HG02678 (cell line): ENCODE results near the gene CPA1.

ENCODE experiments used
- ATAC-seq: cut with Tn5 transposase; IDR thresholded peaks from one replicate; pipeline ENCODE4 v1.9.1; 2021; ENCODE audit warnings: mild to moderate bottlenecking, moderate library complexity; ENCODE audit not compliant: unreplicated experiment

CPA1 gene

GRCh38 chr7:130393841-130394411, 13.6 kb downstream of the CPA1 start:
- no peak for ATAC-seq

DNA sequence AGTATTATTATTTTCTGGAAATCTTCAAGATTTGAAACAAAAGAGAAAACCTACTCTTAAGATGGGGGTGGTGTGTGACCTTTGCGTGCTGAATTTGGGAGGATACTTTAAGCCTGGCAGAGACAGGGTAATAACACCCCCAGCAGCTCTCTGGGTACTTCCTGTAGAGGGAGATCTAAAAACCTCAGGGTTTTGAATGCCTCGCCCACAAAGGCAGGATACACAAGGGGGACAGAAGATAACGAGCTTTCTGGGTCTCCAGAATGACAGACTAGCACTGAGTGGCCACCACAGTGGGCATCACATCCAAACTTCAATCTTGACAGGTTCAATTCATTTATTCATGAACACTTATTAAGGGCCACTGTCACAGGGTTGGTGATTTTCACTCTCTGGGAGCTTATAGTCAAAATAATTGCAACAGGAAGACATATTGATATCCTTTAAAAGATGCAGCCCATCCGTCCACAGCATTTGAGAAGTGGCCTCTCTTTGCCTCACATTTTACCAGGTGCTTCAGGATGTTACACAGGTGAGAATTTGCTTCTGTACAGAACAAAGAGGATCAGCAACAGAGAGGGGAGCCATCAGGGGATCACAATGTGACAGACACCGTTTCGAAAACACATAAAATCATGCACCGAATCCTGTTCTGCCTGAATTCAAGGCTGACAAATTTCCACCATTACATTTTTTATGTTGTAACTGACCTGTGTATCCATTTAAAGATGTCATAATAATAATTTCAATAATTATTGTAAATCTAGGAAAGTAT, 14.3 kb downstream of the CPA1 start:
- peak; percentile 43 for ATAC-seq

DNA sequence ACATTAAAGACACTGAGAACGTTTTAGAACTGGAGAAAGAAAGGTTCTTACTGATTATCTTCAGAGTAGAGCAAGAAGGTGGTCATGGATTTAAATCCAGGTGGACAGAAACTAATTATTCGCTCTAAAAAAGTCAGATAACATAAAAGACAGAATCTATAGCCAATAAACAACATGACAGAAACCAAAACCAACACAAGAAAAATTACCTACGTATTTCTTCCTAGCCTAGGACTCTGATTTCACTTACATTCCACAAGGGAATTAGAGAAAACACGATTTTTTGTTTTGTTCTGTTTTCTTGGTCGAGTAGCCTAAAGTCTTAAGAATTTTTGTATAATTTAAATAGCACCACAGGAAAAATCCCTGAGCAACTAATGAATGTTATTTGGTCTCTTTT, 15.1 kb downstream of the CPA1 start:
- ATAC-seq: no peak

GRCh38 chr7:130396109-130396508, 15.8 kb downstream of the CPA1 start:
- ATAC-seq: no peak

- no peak for ATAC-seq
These were observed 16.9 kb downstream of the CPA1 start for GRCh38 chr7:130397051-130397757.

DNA sequence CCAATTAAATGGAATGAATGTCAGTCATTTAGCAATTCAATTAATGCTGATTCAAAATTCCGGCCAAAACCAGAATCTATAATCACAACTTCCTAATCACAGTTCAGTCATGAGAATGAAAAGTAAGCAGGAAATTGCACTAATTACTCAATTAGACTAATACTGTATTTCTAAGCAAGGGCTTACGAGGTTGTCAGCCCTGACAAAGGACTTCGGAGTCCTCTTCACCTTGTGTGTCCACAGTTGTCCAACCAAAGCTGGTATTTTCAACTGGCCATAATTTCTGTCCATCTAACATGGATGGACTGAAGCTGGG, 17.4 kb downstream of the CPA1 start:
- no peak for ATAC-seq

GRCh38 chr7:130398526-130399090, 18.3 kb downstream of the CPA1 start:
- ATAC-seq: no peak

- no peak for ATAC-seq
These were observed 19.9 kb downstream of the CPA1 start for GRCh38 chr7:130400120-130400572.

DNA sequence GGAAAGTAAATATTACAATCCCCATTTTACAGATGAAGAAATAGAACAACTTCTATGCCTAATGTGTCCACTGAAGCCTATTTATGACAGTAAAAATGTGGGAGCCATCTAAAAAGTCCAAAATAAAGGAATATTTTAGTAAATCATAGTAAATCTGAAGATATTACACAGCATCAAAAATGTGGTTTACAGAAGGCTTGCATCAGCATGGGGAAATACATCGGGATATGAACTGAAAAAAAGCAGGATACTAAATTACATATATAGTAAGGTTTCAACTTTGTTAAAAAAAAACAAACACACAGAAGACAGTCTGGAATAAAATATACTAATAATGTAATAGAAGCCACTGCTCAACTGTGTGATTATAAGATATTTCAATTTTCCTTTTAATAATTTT, 20.8 kb downstream of the CPA1 start:
- ATAC-seq: no peak

- ATAC-seq: no peak
These were observed 21.3 kb downstream of the CPA1 start for GRCh38 chr7:130401578-130401977.

DNA sequence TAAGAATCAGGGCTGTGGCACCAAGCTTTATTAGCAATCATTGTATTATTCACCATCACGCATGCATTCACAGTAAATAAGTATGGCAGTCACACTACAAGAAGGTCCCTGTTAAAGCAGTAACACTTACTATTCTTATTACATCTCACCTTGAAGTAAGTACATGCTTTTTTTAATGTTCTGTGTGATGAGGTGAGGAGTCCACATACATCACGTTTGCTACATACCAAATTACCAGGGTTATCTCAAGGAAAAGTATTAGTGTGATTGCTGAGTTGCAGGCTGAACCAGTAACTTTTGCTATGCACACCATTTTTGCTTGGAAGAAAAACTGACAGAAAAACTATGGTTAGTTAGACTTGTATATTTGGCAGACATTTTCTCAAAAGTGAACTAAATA, 24.7 kb downstream of the CPA1 start:
- ATAC-seq: no peak

DNA sequence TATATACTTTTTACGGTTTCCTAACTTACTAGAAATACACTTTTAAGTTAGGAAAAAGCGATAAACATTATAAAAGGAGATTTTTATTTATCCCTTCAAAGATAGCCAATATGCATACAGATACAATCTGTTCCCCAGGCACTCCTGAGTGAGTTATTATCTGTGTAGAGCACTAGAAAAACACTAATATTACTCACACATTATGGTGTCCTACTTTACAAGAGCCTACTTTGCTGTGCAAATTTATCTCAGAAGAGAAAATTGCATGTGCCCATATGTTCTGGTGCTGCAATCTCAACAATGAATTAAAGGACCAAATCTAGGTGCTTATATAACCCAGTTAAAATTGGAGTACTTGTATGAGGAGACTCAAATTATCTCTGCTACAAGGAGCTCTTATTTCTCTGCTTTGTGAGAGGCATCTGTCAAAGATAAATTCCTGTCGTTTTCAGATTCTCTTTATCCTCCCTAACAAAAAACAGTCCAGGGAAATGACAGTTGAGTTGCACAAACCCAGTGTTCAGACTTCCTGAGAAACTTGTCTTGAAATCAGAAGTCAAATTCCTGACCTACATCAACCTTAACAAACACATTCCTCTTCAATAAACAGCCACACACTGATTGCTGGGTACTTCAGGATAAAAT, 28.9 kb downstream of the CPA1 start:
- no peak for ATAC-seq

- no peak for ATAC-seq
These were observed 29.4 kb downstream of the CPA1 start for GRCh38 chr7:130409712-130410072.

DNA sequence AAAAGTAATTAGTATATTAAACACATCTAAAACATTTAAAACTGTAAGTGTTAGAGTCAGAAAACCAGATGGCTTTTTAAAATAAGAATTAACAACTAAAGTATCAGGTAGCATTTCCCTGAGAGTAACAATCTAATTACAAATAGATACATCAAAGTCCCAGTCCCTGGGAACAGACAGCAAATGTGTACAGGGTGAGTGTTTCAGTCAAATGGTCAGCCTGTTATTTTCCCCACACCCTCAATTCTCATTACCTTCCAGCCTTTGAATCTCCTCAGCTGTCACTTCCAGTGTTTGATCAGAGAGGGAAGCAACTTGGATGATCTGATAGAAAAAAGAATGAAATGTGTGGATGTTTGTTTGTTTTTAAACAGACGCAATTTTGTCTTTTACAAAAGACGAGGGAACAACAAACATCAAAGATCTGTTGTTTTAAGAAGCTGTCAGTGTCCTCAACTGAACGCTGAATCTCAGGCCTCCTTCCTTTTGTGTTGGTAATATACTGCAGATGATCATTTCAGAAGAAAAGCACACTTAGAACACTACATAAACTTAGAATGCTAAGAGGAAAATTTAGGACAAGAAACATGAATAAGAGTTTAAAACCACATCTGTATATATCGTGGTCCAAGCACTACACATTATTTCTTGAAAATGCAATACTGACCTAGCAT, 30.7 kb downstream of the CPA1 start:
- ATAC-seq: no peak

- no peak for ATAC-seq
These were observed 32.9 kb downstream of the CPA1 start for GRCh38 chr7:130413201-130413600.

DNA sequence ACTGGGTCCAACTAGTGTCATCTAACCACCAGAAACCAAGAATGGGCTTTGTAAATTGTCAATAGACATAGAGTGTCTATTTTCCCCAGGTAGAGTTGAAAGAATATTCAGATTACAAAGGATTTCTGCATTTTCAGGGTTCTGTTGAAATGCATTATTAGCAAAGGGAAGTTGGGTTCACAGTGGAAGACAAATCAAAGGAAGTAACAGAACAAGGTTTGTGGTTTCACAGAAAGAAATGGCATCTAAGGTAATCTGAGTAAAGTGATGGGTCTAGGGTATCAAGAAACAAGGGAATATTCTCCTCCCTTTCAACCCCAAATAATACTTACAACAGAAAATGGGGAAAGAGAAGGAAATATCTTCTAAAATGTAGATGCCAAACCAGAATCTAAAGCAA, 34.7 kb downstream of the CPA1 start:
- no peak for ATAC-seq

DNA sequence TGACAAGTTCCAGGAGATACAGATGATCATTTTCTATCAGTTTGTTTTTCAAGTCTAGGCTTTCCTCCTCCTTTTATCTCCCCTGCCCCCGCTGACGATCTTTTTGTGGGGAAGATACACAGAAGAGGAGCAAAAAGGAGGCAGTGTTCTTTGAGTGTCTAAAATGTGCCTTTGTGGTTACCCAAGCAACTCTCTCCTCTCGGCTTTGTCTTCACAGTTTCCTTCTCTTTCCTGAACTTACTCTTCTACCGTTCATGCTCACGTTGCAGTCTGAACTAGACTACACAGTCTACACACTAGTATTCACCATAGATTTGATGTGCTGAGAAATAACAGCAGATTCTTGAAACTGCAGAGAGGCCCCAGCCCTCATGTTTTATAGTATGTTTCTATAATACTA, 36.9 kb downstream of the CPA1 start:
- no peak for ATAC-seq

GRCh38 chr7:130418306-130418705, 38.0 kb downstream of the CPA1 start:
- no peak for ATAC-seq

- no peak for ATAC-seq
These were observed 39.4 kb downstream of the CPA1 start for GRCh38 chr7:130419658-130420057.

DNA sequence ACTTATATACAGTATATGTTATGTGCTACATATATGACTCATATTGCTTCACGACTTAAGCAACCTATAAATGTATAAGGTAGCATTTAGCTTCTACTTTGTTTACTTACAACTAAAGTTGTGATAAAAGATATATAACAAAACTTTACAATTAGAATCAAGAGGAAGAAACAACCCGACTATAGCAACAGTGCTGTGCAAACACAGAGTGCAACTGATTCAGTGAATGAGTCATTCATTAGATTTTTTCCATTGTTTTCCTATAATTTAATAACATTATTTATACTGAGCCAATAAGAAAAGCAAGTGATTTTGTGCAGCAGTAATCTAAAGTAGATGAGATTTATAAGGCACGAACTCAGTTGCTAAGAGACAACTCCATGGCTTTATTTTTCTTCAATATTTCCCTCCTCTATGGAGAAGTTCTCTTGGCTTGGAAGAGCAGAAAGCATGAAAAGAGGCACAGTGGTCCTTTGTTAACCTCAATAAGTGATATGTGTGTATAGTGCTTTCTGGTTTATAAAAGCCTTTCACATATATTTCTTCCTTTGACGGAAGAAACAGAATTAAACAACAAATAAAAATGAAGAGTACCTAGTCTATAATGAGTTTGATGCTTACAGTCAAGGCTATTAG, 40.8 kb downstream of the CPA1 start:
- ATAC-seq: no peak
